Common myeloid progenitor, CD34-positive (primary cell): Measurements from ENCODE around the gene SSTR5.

Experiments used
- CTCF ChIA-PET: fragments of 350-600 bp; sonication (Branson Sonifier 250); formaldehyde crosslinking; loops from one replicate; lab custom pipeline; 2021; ENCODE audit warnings: antibody characterized with exemption; lab: Charles Lee
- POLR2A ChIA-PET: fragments of 350-600 bp; sonication (Branson Sonifier 250); formaldehyde crosslinking; loops from one replicate; lab custom pipeline; 2021; ENCODE audit warnings: antibody characterized with exemption; lab: Charles Lee
- DNase-seq, 3 donors: peaks; one replicate each; pipeline versions ENCODE4 v3.0.0 to v3.0.0-alpha.2; 2013
- H3K27ac ChIP-seq, 2 experiments: 1 replicate in 1 of 2; 2 replicates in 1 of 2; pipeline ENCODE4 v1.7.0; 2013; ENCODE audit warnings: inconsistent platforms in 2 of 2, low read length in 2 of 2, mild to moderate bottlenecking in 2 of 2, low read depth in 1 of 2, moderate library complexity in 1 of 2; ENCODE audit not compliant: severe bottlenecking in 2 of 2, insufficient read depth in 1 of 2, poor library complexity in 1 of 2
- H3K27me3 ChIP-seq, 5 experiments: replicated peaks in 2 of 5; 1 replicate in 3 of 5; 2 replicates in 2 of 5; pipeline versions ENCODE4 v1.6.1 to v1.7.0; 2013; ENCODE audit warnings: low read length in 4 of 5, mild to moderate bottlenecking in 2 of 5, moderate library complexity in 2 of 5, inconsistent platforms in 1 of 5; ENCODE audit not compliant: insufficient read depth in 5 of 5, control insufficient read depth in 4 of 5
- H3K36me3 ChIP-seq, 4 experiments: 1 replicate in 2 of 4; 2 replicates in 2 of 4; pipeline versions ENCODE4 v1.6.1 to v1.7.0; 2013; ENCODE audit warnings: low read length in 3 of 4, control low read depth in 1 of 4, mild to moderate bottlenecking in 1 of 4; ENCODE audit not compliant: control insufficient read depth in 4 of 4, insufficient read depth in 4 of 4
- H3K4me1 ChIP-seq, 4 experiments: 1 replicate in 3 of 4; 2 replicates in 1 of 4; pipeline versions ENCODE4 v1.6.1 to v1.7.1; 2013; ENCODE audit warnings: low read length in 3 of 4, mild to moderate bottlenecking in 3 of 4, control low read depth in 1 of 4, inconsistent platforms in 1 of 4, moderate library complexity in 1 of 4; ENCODE audit not compliant: control insufficient read depth in 4 of 4, insufficient read depth in 4 of 4; ENCODE audit errors: control extremely low read depth in 1 of 4
- H3K4me3 ChIP-seq, 7 experiments: 1 replicate in 4 of 7; 2 replicates in 3 of 7; pipeline versions ENCODE4 v1.5.1 to v1.7.0; 2013; ENCODE audit warnings: mild to moderate bottlenecking in 7 of 7, low read length in 6 of 7, moderate library complexity in 6 of 7, inconsistent platforms in 2 of 7, low read depth in 2 of 7, control low read depth in 1 of 7; ENCODE audit not compliant: insufficient read depth in 4 of 7, control insufficient read depth in 1 of 7; ENCODE audit errors: extremely low read depth in 1 of 7
- H3K9me3 ChIP-seq, 5 experiments: 1 replicate in 4 of 5; 2 replicates in 1 of 5; pipeline versions ENCODE4 v1.6.1 to v1.7.1; 2013; ENCODE audit warnings: low read length in 4 of 5, mild to moderate bottlenecking in 2 of 5, inconsistent platforms in 1 of 5, low read depth in 1 of 5, moderate library complexity in 1 of 5; ENCODE audit not compliant: control insufficient read depth in 4 of 5, insufficient read depth in 2 of 5; ENCODE audit errors: control extremely low read depth in 1 of 5
- WGBS: methylation state at CpG from one replicate; pipeline ENCODE4 v1.1.5; 2013; ENCODE audit not compliant: insufficient coverage; 5-methylcytosine and 5-hydroxymethylcytosine counted together

The SSTR5 gene

GRCh38 chr16:1079341-1079740 is 6.8 kb downstream of the SSTR5 start:
- Histone ChIP-seq H3K27me3 (peaks cover 0 to 90% (median 12%) of the 10 kb centered on the region in 5 experiments), H3K36me3 (no peaks in the 10 kb centered on the region), H3K27ac (no peak overlapping the region), H3K9me3 (peaks cover 0 to 20% (median 6%) of the 10 kb centered on the region in 5 experiments), H3K4me3 (no peak overlapping the region), H3K4me1 (no peaks in the 10 kb centered on the region)
- WGBS, result 96% methylated on average over 38 of the region's 43 CpGs
- DNase-seq, result no peak
- CTCF ChIA-PET, result no interaction called here
- POLR2A ChIA-PET, result no interaction called here

- 82% methylated on average over 41 of the region's 45 CpGs for WGBS
- DNase-seq, result no peak
- H3K4me3 ChIP-seq, result no peak overlapping the region
- H3K36me3 ChIP-seq, result no peaks in the 10 kb centered on the region
- peaks cover 0 to 88% (median 12%) of the 10 kb centered on the region in 5 experiments for H3K27me3 ChIP-seq
- POLR2A ChIA-PET, result no interaction called here
- H3K9me3 ChIP-seq, result peaks cover 0 to 27% (median 12%) of the 10 kb centered on the region in 5 experiments
- CTCF ChIA-PET, result no interaction called here
- no peaks in the 10 kb centered on the region for H3K4me1 ChIP-seq
- H3K27ac ChIP-seq, result no peak overlapping the region
Measured at GRCh38 chr16:1079786-1080525, 7.4 kb downstream of the SSTR5 start.

GRCh38 chr16:1080801-1081733 is 8.5 kb downstream of the SSTR5 start:
- H3K27me3 ChIP-seq, result peaks cover 0 to 84% (median 9%) of the 10 kb centered on the region in 5 experiments
- 34% methylated on average over 35 of the region's 42 CpGs for WGBS

GRCh38 chr16:1081734-1082265 is 9.3 kb downstream of the SSTR5 start:
- Histone ChIP-seq H3K27ac (no peak overlapping the region), H3K27me3 (peaks cover 0 to 77% (median 9%) of the 10 kb centered on the region in 5 experiments), H3K9me3 (peaks cover 2 to 34% (median 17%) of the 10 kb centered on the region in 5 experiments), H3K4me3 (no peak overlapping the region), H3K4me1 (no peaks in the 10 kb centered on the region), H3K36me3 (no peaks in the 10 kb centered on the region)
- ChIA-PET CTCF (interaction anchor here (1.3 kb wide), 1 partner anchor 15 kb away, joined by 4 read pairs; no protein-coding TSS in a partner anchor), POLR2A (no interaction called here)
- no peak for DNase-seq
- WGBS, result 75% methylated on average over 20 of the region's 22 CpGs

More at GRCh38 chr16:1080801-1081733, 8.5 kb downstream of the SSTR5 start:
- H3K9me3 ChIP-seq, result peaks cover 2 to 34% (median 17%) of the 10 kb centered on the region in 5 experiments
- H3K4me1 ChIP-seq, result no peaks in the 10 kb centered on the region
- ChIA-PET CTCF (interaction anchor here (1.3 kb wide), 1 partner anchor 16 kb away, joined by 4 read pairs; no protein-coding TSS in a partner anchor), POLR2A (no interaction called here)
- H3K4me3 ChIP-seq, result no peak overlapping the region
- no peak overlapping the region for H3K27ac ChIP-seq
- H3K36me3 ChIP-seq, result no peaks in the 10 kb centered on the region
- no peak for DNase-seq

- CTCF ChIA-PET, result no interaction called here
- Histone ChIP-seq H3K27ac (no peak overlapping the region), H3K4me1 (no peaks in the 10 kb centered on the region), H3K36me3 (no peaks in the 10 kb centered on the region), H3K9me3 (peaks cover 2 to 34% (median 17%) of the 10 kb centered on the region in 5 experiments), H3K4me3 (no peak overlapping the region), H3K27me3 (peaks cover 0 to 71% (median 7%) of the 10 kb centered on the region in 5 experiments)
- WGBS, result 83% methylated on average over 20 of the region's 21 CpGs
- POLR2A ChIA-PET, result no interaction called here
- DNase-seq, result no peak
Measured at GRCh38 chr16:1082266-1082951, 9.9 kb downstream of the SSTR5 start.

GRCh38 chr16:1082952-1083675 is 10.6 kb downstream of the SSTR5 start:
- H3K27me3 ChIP-seq, result peaks cover 0 to 74% (median 7%) of the 10 kb centered on the region in 5 experiments
- H3K4me1 ChIP-seq, result no peaks in the 10 kb centered on the region
- no peak for DNase-seq
- H3K4me3 ChIP-seq, result no peak overlapping the region
- POLR2A ChIA-PET, result no interaction called here
- WGBS, result 55% methylated on average over 26 of the region's 34 CpGs
- no peaks in the 10 kb centered on the region for H3K36me3 ChIP-seq
- peaks cover 2 to 36% (median 17%) of the 10 kb centered on the region in 5 experiments for H3K9me3 ChIP-seq
- no peak overlapping the region for H3K27ac ChIP-seq
- CTCF ChIA-PET, result no interaction called here
